A549 (cell line): Measurements from ENCODE around the gene UNC79. TPM values are rescaled to one million over a fixed set of nuclear protein-coding genes. Genes with fewer than 3 reads are reported as not detected.

Experiments used
- ATAC-seq, 2 experiments: fragments of 200-7000 bp in 1 of 2; fragments of >200 bp in 1 of 2; cut with Nextera tagmentation in 1 of 2; cut with Tn5 transposase in 1 of 2; 3 replicates each; pipeline versions ENCODE4 v1.8.0 to v1.9.1; 2018 to 2020; ENCODE audit warnings: mild to moderate bottlenecking in 1 of 2, moderate library complexity in 1 of 2
- CTCF ChIA-PET: fragments of 300-600 bp; sonication (Branson Sonifier 250); formaldehyde crosslinking; extraction: SDS; loops from one replicate; lab custom pipeline; 2021; ENCODE audit warnings: antibody characterized with exemption, inconsistent platforms; lab: Yijun Ruan, JAX
- POLR2A ChIA-PET: fragments of 350-600 bp; formaldehyde crosslinking; extraction: SDS; loops from one replicate; lab custom pipeline; 2021; ENCODE audit warnings: antibody characterized with exemption, inconsistent platforms; lab: Yijun Ruan, JAX
- DNase-seq, 2 experiments: peaks; one replicate each; pipeline versions ENCODE4 v3.0.0 to v3.0.0-alpha.2; 2011 to 2016; ENCODE audit warnings: low read depth in 1 of 2, low spot score in 1 of 2
- FAIRE-seq: peaks from 2 replicates; lab custom pipeline; 2011; peaks lifted over from hg19 to GRCh38; lab: Jason Lieb, UNC
- H3K27ac ChIP-seq, 2 experiments: fragments of >200 bp; sonication (Bioruptor Twin); formaldehyde crosslinking; 3 replicates each; pipeline ENCODE4 v1.5.1; 2016 to 2017
- H3K4me1 ChIP-seq: fragments of >200 bp; sonication (Bioruptor Twin); formaldehyde crosslinking; 3 replicates; pipeline ENCODE4 v1.6.1; 2016
- H3K4me2 ChIP-seq: fragments of >200 bp; sonication (Bioruptor Twin); formaldehyde crosslinking; 3 replicates; pipeline ENCODE4 v1.6.1; 2016
- H3K4me3 ChIP-seq: fragments of >200 bp; sonication (Bioruptor Twin); formaldehyde crosslinking; 3 replicates; pipeline ENCODE4 v1.5.1; 2016
- H3K9me3 ChIP-seq: fragments of >200 bp; sonication (Bioruptor Twin); formaldehyde crosslinking; 3 replicates; pipeline ENCODE4 v1.6.1; 2016
- ATOH8 ChIP-seq: fragments of 250-450 bp; sonication (Bioruptor Pico); IDR thresholded peaks from 2 replicates; pipeline ENCODE4 v1.5.0; 2020; ENCODE audit warnings: low read depth, mild to moderate bottlenecking, moderate library complexity
- BCL3 ChIP-seq: fragments of >200 bp; sonication (Bioruptor Twin); formaldehyde crosslinking; IDR thresholded peaks from 3 replicates; pipeline ENCODE4 v1.6.1; 2016
- BHLHE40 ChIP-seq: IDR thresholded peaks from 2 replicates; pipeline ENCODE4 v1.6.1; 2012; ENCODE audit warnings: low read depth, low read length, inconsistent platforms
- CBX2 ChIP-seq: fragments of 200-600 bp; sonication (generic); IDR thresholded peaks from 2 replicates; pipeline ENCODE4 v1.6.1; 2016; ENCODE audit warnings: low read depth, mild to moderate bottlenecking, borderline replicate concordance
- CBX8 ChIP-seq: fragments of 200-600 bp; sonication (generic); IDR thresholded peaks from 2 replicates; pipeline ENCODE4 v1.6.1; 2016
- CEBPB ChIP-seq, 2 experiments: fragments of >200 bp in 1 of 2; sonication (Bioruptor Twin) in 1 of 2; formaldehyde crosslinking in 1 of 2; IDR thresholded peaks; 2 replicates each; pipeline ENCODE4 v1.6.1; 2012 to 2016
- CHD2 ChIP-seq: fragments of 150-350 bp; IDR thresholded peaks from 2 replicates; pipeline ENCODE4 v1.6.1; 2014; ENCODE audit warnings: low read length; ENCODE audit not compliant: partially characterized antibody
- EHMT2 ChIP-seq: fragments of 200-600 bp; sonication (generic); IDR thresholded peaks from 2 replicates; pipeline ENCODE4 v1.6.1; 2016; ENCODE audit warnings: antibody characterized with exemption, low read depth, mild to moderate bottlenecking, moderate library complexity
- ELK1 ChIP-seq: fragments of 150-350 bp; IDR thresholded peaks from 2 replicates; pipeline ENCODE4 v1.6.1; 2014; ENCODE audit warnings: low read depth, mild to moderate bottlenecking, low read length
- EP300 ChIP-seq, 2 experiments: fragments of >200 bp; sonication (Bioruptor Twin); formaldehyde crosslinking; IDR thresholded peaks; 2 replicates in 1 of 2; 3 replicates in 1 of 2; pipeline ENCODE4 v1.6.1; 2016 to 2017
- HEYL ChIP-seq: fragments of 250-450 bp; sonication (Bioruptor Pico); IDR thresholded peaks from 2 replicates; pipeline ENCODE4 v1.8.0; 2021; ENCODE audit warnings: mild to moderate bottlenecking, moderate library complexity
- HOXA7 ChIP-seq: fragments of 250-450 bp; sonication (Bioruptor Pico); IDR thresholded peaks from 2 replicates; pipeline ENCODE4 v1.5.0; 2020; ENCODE audit warnings: mild to moderate bottlenecking, moderate library complexity
- HOXB13 ChIP-seq: fragments of 250-450 bp; sonication (Bioruptor Pico); IDR thresholded peaks from 2 replicates; pipeline ENCODE4 v1.5.0; 2020; ENCODE audit warnings: low read depth, mild to moderate bottlenecking, moderate library complexity
- HOXB5 ChIP-seq: fragments of 250-450 bp; sonication (Bioruptor Pico); IDR thresholded peaks from 2 replicates; pipeline ENCODE4 v1.5.0; 2020; ENCODE audit warnings: mild to moderate bottlenecking, moderate library complexity
- MAX ChIP-seq: IDR thresholded peaks from 2 replicates; pipeline ENCODE4 v1.6.1; 2012
- NFE2L2 ChIP-seq: fragments of 150-350 bp; conservative IDR thresholded peaks from 2 replicates; pipeline ENCODE4 v1.6.1; 2014; ENCODE audit warnings: low read length
- NR3C1 ChIP-seq: fragments of >200 bp; sonication (Bioruptor Twin); formaldehyde crosslinking; IDR thresholded peaks from 3 replicates; pipeline ENCODE4 v1.6.1; 2017
- PBX3 ChIP-seq: IDR thresholded peaks from 2 replicates; pipeline ENCODE4 v1.6.1; 2012
- PHF8 ChIP-seq: fragments of 200-600 bp; sonication (generic); IDR thresholded peaks from 2 replicates; pipeline ENCODE4 v1.6.1; 2016; ENCODE audit warnings: low read depth, mild to moderate bottlenecking, antibody characterized with exemption, moderate library complexity, borderline replicate concordance
- POLR2A ChIP-seq: IDR thresholded peaks from 2 replicates; pipeline ENCODE4 v1.6.1; 2012; ENCODE audit warnings: mild to moderate bottlenecking, low read length
- RAD21 ChIP-seq, 2 experiments: fragments of >200 bp in 1 of 2; sonication (Bioruptor Twin) in 1 of 2; formaldehyde crosslinking in 1 of 2; IDR thresholded peaks in 1 of 2; conservative IDR thresholded peaks in 1 of 2; 2 replicates in 1 of 2; 3 replicates in 1 of 2; pipeline ENCODE4 v1.6.1; 2012 to 2018; ENCODE audit warnings: inconsistent platforms in 1 of 2
- RARB ChIP-seq: fragments of 250-450 bp; sonication (Bioruptor Pico); IDR thresholded peaks from 2 replicates; pipeline ENCODE4 v1.8.0; 2021; ENCODE audit warnings: mild to moderate bottlenecking, moderate library complexity
- RNF2 ChIP-seq: fragments of 200-600 bp; sonication (generic); IDR thresholded peaks from 2 replicates; pipeline ENCODE4 v1.6.1; 2016; ENCODE audit warnings: low read depth, mild to moderate bottlenecking, antibody characterized with exemption, moderate library complexity, borderline replicate concordance
- SMC3 ChIP-seq: fragments of >200 bp; sonication (Bioruptor Twin); formaldehyde crosslinking; IDR thresholded peaks from 3 replicates; pipeline ENCODE4 v1.6.1; 2018; ENCODE audit warnings: inconsistent platforms
- USF2 ChIP-seq: fragments of 450-650 bp; IDR thresholded peaks from 2 replicates; pipeline ENCODE4 v1.6.1; 2014; ENCODE audit warnings: antibody characterized with exemption
- ZC3H11A ChIP-seq: fragments of 450-650 bp; IDR thresholded peaks from 2 replicates; pipeline ENCODE4 v1.6.1; 2014; ENCODE audit warnings: antibody characterized with exemption, mild to moderate bottlenecking
- ZNF302 ChIP-seq: fragments of 250-450 bp; sonication (Bioruptor Pico); IDR thresholded peaks from 2 replicates; pipeline ENCODE4 v1.9.0; 2021; ENCODE audit warnings: inconsistent platforms, mild to moderate bottlenecking, moderate library complexity
- ZSCAN20 ChIP-seq: fragments of 250-450 bp; sonication (Bioruptor Pico); IDR thresholded peaks from 2 replicates; pipeline ENCODE4 v1.8.0; 2022; ENCODE audit warnings: mild to moderate bottlenecking, moderate library complexity
- WGBS: methylation state at CpG from one replicate; pipeline ENCODE4 v1.1.6; 2017; ENCODE audit errors: missing lambda C conversion rate; 5-methylcytosine and 5-hydroxymethylcytosine counted together
- polyA plus RNA-seq, 4 experiments: library from polyadenylated mRNA; depleted of rRNA in 3 of 4; stranded (reverse); fragments of >200 nt; fragmentation: RNase III in 1 of 4; extraction: RNeasy Plus Mini Kit Qiagen cat#74134 plus additional on column Dnase treatment in 1 of 4; gene quantifications; 2 replicates in 3 of 4; 3 replicates in 1 of 4; pipeline ENCODE4 v1.2.3, GENCODE V29; 2011 to 2017

UNC79 gene
- polyA plus RNA-seq, 2 of the 4 experiments (the other 2 are of a cell fraction): 0.01 TPM

- DNase-seq (no peak), FAIRE-seq (no peak), ATAC-seq (no peak)
- H3K27ac ChIP-seq: no peak overlapping the region
- H3K4me2 ChIP-seq: no peak overlapping the region
- H3K9me3 ChIP-seq: no peaks in the 10 kb centered on the region
- no peak overlapping the region for H3K4me3 ChIP-seq
- ChIA-PET CTCF (no interaction called here), POLR2A (no interaction called here)
- TF ChIP-seq BHLHE40 (no peak), PBX3 (no peak), HOXB13 (CRISPR knock-in tag) (no peak), ZNF302 (CRISPR knock-in tag) (no peak), HEYL (no peak), NFE2L2 (no peak), CBX2 (no peak), ELK1 (no peak), ZC3H11A (no peak), POLR2A (no peak), NR3C1 (no peak), USF2 (no peak), CBX8 (no peak), CEBPB (IDR thresholded peaks at IDR 0.05) (no peak), CHD2 (no peak), RARB (CRISPR knock-in tag) (no peak), PHF8 (no peak), BCL3 (no peak), EP300 (IDR thresholded peaks at IDR 0.05) (no peak)
- H3K4me1 ChIP-seq: no peaks in the 10 kb centered on the region
These were observed 25.6 kb downstream of the UNC79 start for GRCh38 chr14:93456356-93456755.

GRCh38 chr14:93458234-93458633 is 27.5 kb downstream of the UNC79 start:
- Histone ChIP-seq H3K4me2 (no peak overlapping the region), H3K9me3 (no peaks in the 10 kb centered on the region)
- WGBS: 0% methylated on average over 1 of the region's 1 CpG
- FAIRE-seq: no peak
- CTCF ChIA-PET: no interaction called here
- TF ChIP-seq HOXA7 (CRISPR knock-in tag): no peak
- no peak for TF ChIP-seq RAD21 (conservative IDR thresholded peaks at IDR 0.05 in 1 of 2, IDR thresholded peaks at IDR 0.05 in 1 of 2)
- TF ChIP-seq, all 56 proteins: peak for 0
- Histone ChIP-seq H3K4me1 (no peaks in the 10 kb centered on the region), H3K27ac (no peak overlapping the region), H3K4me3 (no peak overlapping the region)
- POLR2A ChIA-PET: no interaction called here
- DNase-seq (no peak), ATAC-seq (no peak)

GRCh38 chr14:93462479-93462878 is 31.7 kb downstream of the UNC79 start:
- FAIRE-seq: no peak
- POLR2A ChIA-PET: no interaction called here

More at GRCh38 chr14:93462479-93462878, 31.7 kb downstream of the UNC79 start:
- no peak overlapping the region for H3K27ac ChIP-seq
- no peak overlapping the region for H3K4me3 ChIP-seq
- no peaks in the 10 kb centered on the region for H3K4me1 ChIP-seq
- ATAC-seq (no peak), DNase-seq (no peak)
- CTCF ChIA-PET: no interaction called here
- no peak overlapping the region for H3K4me2 ChIP-seq
- H3K9me3 ChIP-seq: no peaks in the 10 kb centered on the region
- TF ChIP-seq RNF2 (no peak), HOXB5 (no peak), ZNF302 (CRISPR knock-in tag) (no peak), EHMT2 (no peak), MAX (no peak), ELK1 (no peak), ZSCAN20 (no peak), RARB (CRISPR knock-in tag) (no peak), PBX3 (no peak), ATOH8 (CRISPR knock-in tag) (no peak), SMC3 (no peak)
- WGBS: 90% methylated on average over 3 of the region's 3 CpGs
